GM12872 (cell line): ENCODE measurements around the gene CDK6.
A peak's percentile ranks its signal among the peaks of the same experiment; 100 is the strongest.

Source experiments
- TF ChIP-seq, protein P1 (sequence below): IDR thresholded peaks from 3 replicates; pipeline ENCODE4 v1.5.1; 2011; ENCODE audit warnings: low read depth, mild to moderate bottlenecking, low read length, moderate library complexity; ENCODE audit not compliant: insufficient read depth

CDK6 gene

DNA sequence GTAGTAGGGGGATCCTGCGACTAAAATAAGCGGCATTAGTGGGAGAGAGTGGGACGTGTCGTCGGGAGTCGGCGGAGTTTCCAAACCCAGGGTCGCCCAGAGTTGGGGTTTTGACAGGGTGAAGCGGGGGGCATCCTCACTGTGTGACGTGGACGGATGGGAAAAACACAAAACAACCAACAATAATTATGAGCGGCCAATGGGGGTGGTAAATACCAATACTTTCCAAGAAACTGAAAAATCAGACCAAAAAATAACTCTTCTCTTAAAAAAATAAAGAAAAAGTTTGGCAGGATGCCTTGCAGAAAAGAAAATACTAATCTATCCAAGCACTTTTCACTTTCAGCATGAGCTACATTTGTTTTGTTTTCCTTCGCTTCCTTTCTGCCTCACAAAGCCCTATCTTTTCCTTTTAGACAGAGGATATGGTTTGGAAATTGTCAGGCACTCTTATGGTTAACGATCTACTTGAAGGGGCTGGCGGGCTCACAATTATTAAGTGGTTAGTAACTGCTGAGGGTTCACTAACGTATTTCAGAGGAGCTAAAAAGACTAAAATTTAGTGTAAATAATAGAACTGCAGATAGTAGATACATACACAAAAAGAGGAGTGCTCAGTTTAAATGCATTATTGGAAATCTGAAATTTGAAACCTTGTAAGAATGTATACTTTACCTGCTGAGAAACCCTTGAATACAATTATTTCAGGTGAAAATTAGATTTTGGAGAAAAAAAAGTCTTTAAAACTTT, 802 bp upstream of the CDK6 start:
- TF ChIP-seq, protein P1, sequence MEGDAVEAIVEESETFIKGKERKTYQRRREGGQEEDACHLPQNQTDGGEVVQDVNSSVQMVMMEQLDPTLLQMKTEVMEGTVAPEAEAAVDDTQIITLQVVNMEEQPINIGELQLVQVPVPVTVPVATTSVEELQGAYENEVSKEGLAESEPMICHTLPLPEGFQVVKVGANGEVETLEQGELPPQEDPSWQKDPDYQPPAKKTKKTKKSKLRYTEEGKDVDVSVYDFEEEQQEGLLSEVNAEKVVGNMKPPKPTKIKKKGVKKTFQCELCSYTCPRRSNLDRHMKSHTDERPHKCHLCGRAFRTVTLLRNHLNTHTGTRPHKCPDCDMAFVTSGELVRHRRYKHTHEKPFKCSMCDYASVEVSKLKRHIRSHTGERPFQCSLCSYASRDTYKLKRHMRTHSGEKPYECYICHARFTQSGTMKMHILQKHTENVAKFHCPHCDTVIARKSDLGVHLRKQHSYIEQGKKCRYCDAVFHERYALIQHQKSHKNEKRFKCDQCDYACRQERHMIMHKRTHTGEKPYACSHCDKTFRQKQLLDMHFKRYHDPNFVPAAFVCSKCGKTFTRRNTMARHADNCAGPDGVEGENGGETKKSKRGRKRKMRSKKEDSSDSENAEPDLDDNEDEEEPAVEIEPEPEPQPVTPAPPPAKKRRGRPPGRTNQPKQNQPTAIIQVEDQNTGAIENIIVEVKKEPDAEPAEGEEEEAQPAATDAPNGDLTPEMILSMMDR, result no peak

DNA sequence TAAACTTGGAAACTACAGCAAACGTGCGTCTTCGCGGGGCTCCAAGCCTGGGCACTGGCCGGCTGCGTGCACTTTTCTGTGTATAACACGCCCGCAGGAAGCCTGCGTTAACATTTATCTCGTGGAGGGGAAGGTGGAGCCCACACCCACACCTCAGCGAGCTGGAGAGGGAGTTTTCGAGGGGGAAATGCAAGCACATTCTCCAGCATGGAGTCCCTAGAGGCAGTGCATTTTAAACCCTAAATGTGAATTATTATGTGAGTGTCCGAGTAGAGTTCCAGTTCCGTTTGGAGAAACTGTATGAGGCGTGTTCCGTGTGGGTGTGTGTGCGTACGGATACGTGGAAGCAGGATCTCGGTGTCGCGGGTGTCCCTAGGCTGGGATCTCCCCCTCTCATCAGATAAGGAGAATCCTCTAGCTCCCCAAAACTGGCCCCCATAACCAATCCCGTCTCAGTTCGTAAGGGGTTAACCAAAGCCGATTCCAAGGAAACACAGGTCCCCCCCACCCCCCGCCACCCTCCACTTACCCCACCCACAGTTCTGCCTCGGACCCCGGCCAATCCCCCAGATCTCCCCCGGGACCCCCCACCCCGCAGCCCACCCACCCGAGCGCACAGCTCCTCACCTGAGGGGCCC, 403 bp downstream of the CDK6 start:
- TF ChIP-seq, protein P1, result no peak

DNA sequence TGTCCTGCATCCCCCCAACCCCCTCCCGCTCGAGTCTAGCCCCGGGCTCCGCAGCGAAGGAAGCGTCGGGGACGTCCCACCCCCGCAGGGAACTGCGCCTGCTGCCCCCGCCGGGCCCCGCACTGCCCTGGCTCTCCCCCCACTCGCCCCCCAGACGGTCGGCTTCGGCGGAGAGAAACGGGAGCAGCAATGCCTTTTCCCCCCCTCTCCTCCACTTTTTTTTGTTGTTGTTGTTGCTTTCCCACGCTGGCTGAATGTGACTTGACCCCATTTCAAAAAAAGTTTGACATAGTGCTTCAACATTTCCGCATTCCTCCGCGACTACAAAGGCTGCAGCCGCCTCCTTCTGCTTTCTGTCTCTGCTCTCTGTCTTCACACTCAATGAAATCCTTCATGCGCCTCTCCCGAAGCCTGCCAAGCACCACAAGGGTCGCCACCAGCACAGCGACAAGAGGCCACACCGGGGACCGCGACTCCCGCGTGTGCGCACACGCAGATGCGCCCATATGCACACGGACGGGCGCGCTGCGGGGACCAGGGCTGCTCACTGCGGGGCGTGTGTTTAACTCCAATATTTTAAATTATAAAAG, 1.0 kb downstream of the CDK6 start:
- TF ChIP-seq, protein P1, result no peak

DNA sequence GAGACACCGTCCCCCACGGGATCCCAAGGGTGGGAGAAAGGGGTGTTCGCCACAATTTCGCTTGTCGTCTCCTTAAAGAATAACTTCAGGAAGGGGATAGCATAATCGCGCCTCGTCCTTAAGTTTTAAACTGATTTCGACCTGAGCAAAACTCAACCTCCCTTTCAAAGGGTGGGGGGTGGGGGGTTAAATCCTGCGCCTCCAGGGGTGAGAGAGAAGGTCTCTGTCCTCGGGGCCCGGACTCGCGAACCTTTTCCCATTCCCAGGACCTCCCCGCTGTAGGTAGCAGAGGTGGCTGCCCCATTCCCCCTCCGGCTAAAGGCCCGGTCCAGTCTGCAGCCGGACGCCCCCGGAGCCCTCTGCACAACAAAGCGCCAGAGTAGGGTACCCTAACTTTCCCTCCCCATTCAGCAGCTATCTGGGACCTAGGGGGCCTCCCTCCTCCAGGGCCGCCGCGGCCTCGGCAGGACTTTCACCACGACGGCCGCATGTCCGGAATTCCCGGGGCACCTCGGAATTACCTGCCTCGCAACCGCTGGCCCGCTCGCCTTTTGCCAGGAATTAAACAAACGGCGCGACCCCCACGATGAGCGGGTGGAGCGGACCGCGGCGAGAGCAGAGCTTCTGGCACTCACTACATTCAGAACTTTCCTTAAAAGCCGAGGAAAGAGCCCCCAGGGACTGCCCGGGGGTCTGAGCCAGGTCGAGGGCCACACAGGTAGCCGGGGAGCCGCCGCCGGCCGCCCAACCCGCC, 1.7 kb downstream of the CDK6 start:
- TF ChIP-seq, protein P1, result no peak

DNA sequence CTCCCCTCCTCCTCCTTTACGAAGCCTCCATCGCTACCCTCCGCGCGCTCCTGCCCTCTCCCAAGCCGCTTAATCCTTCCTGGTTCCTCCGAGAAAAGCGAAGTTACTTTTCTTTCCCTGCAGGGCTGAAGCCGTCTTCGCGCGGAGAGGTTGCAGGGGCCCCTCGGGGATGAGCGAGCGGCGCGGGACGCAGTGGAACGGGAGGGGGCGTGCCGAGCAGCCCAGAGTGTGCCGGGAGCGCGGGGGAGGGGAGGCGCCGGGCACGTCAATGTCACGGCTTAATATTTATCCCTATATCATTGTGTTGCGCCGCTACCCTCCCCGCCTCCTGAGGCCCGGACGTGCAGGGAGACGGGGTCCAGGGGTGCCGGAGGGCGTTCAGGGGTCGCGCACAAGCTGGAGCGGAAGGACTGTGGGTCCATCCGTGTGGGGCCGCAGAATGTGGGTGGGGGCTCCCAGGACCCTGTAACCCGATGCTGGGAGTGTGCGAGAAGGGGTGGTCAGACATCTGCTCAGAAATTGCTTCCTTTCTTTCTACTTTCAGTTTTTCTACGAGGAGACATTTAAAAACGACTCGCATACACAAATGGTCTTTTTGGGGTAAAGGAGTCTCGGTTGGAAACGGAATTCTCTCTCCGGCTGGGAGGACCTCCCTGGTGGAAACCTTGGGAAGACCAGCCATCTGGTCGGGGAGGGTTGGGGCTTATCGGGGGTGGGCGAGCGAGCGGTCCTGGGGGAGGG, 2.4 kb downstream of the CDK6 start:
- TF ChIP-seq, protein P1, result peak; percentile 25; the same call in 2 of the 3 replicates

DNA sequence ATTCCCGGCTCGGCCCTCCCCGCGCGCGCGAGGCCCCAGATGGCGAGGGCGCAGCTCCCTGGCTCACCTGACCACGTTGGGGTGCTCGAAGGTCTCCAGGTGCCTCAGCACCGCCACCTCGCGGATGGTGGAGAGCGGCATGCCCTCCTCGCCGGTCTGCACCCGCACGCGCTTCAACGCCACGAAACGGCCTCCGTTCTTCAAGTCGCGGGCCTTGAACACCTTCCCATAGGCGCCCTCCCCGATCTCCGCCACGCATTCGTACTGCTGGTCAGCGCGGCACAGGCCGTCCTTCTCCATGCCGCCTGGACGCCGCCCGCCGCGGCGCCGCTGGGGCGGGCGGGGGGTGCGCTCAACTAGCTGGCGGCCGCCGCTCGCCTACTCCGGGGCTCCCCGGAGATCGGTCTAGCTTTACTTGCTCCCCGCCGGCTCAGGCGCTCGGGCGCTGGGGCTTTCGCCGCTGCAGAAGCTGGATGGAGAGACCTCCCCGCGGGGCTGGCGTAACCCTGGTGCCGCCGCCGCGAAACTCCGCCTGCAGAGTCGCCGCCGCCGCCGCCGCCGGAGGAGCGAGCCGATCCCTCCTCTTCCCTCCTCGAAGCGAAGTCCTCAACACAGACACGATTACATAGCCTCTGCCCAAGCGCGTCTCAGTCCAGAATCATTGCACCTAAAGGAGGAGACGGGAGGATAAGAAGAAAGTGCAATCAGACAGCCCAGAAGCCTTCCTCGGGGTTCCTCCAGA, 3.2 kb downstream of the CDK6 start:
- TF ChIP-seq, protein P1, result peak; percentile 92
